ENCODE data around the gene PAX3. TPM values are rescaled to one million over a fixed set of nuclear protein-coding genes. Genes with fewer than 3 reads are reported as not detected.

Gene PAX3
- total RNA-seq, 1 donor from 2014 or later, result 0.25 TPM

DNA sequence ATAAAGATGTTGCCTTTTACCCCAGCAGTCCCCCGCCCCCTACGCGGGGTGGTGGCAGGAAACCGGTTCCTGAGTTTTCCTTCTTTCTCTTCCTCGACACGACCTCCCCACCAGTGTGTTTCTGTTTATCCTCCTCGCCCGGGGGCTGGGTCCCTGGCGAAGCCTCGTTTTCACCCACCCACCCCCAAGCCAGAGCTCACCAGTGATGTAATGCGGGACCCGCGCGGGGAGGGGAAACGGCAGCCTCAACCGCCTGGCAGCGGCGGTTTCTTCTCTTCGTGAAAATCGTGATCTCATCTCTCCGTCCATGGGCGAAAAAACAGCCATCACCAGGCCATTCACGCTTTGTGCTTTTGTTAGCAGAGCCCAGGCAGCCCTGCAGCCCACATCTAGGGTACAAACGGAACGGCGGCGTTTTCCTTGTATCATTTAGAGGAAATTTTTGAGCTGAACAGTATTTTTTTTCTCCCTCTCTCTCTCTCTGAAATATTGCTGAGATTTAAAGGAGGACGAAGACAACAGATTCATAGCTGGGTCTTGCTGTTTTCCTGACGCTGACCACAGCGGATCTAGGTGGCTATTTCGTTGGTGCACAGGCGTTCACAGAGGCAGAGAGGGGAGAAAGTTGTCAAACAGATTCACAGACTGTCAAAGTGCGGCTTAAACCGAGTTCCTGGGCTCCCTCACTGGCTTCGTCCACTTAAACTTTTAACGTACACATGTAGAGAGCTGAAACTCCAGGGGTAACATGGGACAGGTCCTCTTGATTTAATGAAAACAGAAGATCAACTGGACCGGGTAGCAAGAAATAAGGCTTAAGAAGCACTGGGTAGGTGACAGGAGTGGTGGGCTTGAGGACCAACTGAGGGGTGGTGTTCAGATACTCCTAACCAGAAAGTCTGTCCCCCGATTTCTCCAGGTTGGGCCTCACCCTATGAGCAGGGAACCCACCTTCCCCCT, 21.9 kb upstream of the PAX3 start:
- peak overlapping the region; percentile 79 for H3K4me3 Mint-ChIP-seq
- TF ChIP-seq, protein P1, sequence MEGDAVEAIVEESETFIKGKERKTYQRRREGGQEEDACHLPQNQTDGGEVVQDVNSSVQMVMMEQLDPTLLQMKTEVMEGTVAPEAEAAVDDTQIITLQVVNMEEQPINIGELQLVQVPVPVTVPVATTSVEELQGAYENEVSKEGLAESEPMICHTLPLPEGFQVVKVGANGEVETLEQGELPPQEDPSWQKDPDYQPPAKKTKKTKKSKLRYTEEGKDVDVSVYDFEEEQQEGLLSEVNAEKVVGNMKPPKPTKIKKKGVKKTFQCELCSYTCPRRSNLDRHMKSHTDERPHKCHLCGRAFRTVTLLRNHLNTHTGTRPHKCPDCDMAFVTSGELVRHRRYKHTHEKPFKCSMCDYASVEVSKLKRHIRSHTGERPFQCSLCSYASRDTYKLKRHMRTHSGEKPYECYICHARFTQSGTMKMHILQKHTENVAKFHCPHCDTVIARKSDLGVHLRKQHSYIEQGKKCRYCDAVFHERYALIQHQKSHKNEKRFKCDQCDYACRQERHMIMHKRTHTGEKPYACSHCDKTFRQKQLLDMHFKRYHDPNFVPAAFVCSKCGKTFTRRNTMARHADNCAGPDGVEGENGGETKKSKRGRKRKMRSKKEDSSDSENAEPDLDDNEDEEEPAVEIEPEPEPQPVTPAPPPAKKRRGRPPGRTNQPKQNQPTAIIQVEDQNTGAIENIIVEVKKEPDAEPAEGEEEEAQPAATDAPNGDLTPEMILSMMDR (IDR thresholded peaks at IDR 0.05; ENCODE audit: unreplicated experiment), result no peak
- peaks cover 13% of the 10 kb centered on the region for H3K4me1 Mint-ChIP-seq
- peaks cover 80% of the 10 kb centered on the region for H3K27me3 Mint-ChIP-seq (ENCODE audit: low read depth)
- H3K27ac Mint-ChIP-seq, result peak overlapping the region; percentile 66
- H3K9me3 Mint-ChIP-seq, result no peaks in the 10 kb centered on the region
- H3K36me3 Mint-ChIP-seq, result no peaks in the 10 kb centered on the region
- DNase-seq (ENCODE audit: low spot score in 2 of 2, unreplicated experiment in 2 of 2), result peak in 1 of 2 experiments; percentile 57

DNA sequence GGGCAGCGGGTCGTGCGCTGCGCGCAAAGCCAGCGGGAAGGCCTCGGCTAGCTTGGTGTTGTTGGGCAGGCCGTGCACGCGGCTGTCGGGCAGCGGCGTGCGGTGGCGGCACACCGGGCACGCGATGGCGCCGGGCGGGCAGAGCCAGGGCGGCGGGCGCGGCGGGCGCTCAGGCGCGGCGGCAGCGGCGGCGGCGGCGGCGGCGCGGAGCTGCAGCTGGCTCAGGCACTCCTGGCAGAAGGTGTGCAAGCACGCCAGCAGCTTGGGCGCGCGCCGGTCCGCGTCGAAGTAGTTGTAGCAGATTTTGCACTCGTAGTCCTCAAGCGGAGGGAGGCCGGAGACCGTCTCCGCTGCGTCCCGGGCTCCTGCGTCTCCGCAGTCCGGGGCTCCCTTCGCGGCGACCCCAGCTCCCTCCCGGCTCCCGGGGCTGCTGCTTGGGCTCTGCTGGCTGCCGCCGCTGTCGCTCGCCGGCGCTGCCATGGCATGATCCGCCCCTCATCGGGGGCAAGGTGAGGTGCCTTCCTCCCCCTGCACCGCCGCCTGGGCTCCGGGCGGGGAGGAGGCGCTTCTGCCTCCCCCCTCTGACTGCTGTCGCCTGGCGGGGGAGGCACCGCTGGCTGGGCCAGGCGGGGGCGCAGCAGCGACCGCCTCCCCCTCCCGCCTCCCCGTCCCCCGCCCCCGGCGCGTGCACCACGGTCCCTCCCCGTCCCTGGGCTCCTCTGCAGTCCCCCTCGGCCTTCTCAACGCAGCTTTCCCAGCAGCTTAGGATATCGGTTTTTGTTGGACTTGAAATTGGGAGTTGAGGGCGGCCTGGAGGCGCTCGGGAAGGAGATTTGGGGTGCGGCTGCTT, 21.0 kb upstream of the PAX3 start:
- TF ChIP-seq, protein P1 (IDR thresholded peaks at IDR 0.05; ENCODE audit: unreplicated experiment), result no peak
- H3K4me1 Mint-ChIP-seq, result peaks cover 13% of the 10 kb centered on the region
- H3K4me3 Mint-ChIP-seq, result peak overlapping the region; percentile 79
- DNase-seq (ENCODE audit: low spot score in 2 of 2, unreplicated experiment in 2 of 2), result peak in 1 of 2 experiments; percentile 60
- H3K36me3 Mint-ChIP-seq, result no peaks in the 10 kb centered on the region
- peaks cover 80% of the 10 kb centered on the region for H3K27me3 Mint-ChIP-seq (ENCODE audit: low read depth)
- no peaks in the 10 kb centered on the region for H3K9me3 Mint-ChIP-seq
- H3K27ac Mint-ChIP-seq, result no peak overlapping the region

DNA sequence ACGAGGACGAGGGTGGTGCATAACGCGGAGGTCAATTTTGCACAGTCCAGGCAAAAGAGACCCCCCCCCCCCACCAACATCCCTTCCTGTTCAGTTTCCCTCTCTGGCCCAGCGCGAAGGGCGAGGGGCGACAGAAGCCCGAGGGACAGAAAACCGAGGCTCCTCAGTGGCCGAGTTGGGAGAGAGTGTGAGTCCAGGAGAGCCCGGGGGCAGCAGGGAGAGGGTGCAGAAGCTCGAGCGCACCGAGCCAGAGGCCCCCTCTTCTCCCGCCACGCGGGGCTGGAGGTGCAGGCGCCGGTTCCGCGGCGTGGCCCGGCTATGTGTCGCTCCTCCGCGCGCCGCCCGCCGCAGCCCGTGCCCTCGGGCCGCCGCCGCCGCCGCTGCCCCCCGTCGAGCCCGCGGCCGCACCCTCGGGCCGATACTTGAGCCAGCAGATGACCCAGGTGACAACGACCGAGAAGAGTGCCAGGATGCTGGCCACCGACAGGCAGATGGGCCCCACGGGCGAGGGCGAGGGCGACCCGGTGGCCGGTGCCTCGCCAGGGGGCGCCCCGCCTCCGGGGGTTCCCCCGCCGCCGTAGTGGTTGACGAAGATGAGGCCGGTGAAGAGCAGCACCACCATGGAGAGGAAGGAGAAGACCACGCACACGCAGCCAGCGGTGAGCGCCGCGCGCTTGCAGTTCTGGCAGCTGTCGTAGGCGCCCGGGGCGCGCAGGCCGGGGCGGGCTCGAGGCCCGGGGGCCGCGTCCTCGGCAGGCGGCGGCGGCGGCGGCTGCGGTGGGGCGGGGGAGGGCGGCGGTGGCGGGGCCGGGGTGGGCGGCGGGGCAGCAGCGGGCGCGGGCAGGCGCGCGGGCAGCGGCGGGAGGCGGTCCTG, 20.2 kb upstream of the PAX3 start:
- Mint-ChIP-seq H3K9me3 (no peaks in the 10 kb centered on the region), H3K27ac (no peak overlapping the region), H3K4me1 (peaks cover 13% of the 10 kb centered on the region), H3K36me3 (no peaks in the 10 kb centered on the region), H3K27me3 (ENCODE audit: low read depth) (peaks cover 80% of the 10 kb centered on the region), H3K4me3 (peak overlapping the region; percentile 70)
- DNase-seq (ENCODE audit: low spot score in 2 of 2, unreplicated experiment in 2 of 2), result peak in 1 of 2 experiments; percentile 64
- TF ChIP-seq, protein P1 (IDR thresholded peaks at IDR 0.05; ENCODE audit: unreplicated experiment), result peak; percentile 38

DNA sequence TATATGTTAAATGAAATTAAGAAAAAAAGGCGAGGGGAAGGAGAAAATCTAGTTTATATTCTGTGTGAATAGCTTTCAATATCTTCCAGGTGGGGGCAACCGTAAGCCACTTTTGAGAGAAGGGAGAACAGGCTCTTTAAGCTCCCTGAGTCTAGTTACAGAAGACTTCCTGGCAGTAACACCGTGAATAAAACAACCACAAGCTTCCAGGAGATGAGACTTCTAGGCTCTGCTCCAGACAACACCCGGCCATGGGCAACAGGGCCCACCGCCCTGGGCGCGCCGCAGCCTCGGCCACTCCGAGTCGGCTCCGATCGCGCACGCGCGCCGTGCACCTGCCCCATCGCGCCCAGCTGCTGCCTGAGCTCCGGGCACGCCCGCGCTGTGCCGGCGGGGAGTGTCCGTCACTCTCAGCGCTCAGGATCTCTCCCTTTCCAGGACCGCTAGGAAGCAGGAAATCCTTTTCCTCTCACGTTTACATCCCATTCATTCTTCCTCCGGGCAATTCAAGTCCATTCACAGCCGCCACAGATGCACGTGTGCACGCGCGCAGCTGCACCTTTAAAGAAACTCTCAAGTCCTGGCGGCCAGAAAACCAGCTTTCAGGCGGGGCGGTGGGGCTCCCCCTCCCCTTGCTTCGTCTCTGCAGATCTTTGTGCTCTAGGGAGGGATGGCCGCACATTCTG, 19.4 kb upstream of the PAX3 start:
- Mint-ChIP-seq H3K27me3 (ENCODE audit: low read depth) (peaks cover 83% of the 10 kb centered on the region), H3K4me3 (peak overlapping the region; percentile 70), H3K4me1 (peaks cover 13% of the 10 kb centered on the region), H3K36me3 (no peaks in the 10 kb centered on the region), H3K9me3 (no peaks in the 10 kb centered on the region), H3K27ac (peak overlapping the region; percentile 5)
- TF ChIP-seq, protein P1 (IDR thresholded peaks at IDR 0.05; ENCODE audit: unreplicated experiment), result no peak
- DNase-seq (ENCODE audit: low spot score in 2 of 2, unreplicated experiment in 2 of 2), result peak in 1 of 2 experiments; percentile 76

Measured in mesothelial cell of epicardium (in vitro differentiated cells).